Spleen (tissue), 11 donors: ENCODE measurements around the gene LRRC4C. TPM values are rescaled to one million over a fixed set of nuclear protein-coding genes. Genes with fewer than 3 reads are reported as not detected.

Experiments used
- DNase-seq: peaks from one replicate; pipeline ENCODE4 v3.0.0-alpha.2; 2020
- H3K27ac ChIP-seq, 8 donors: fragments of 200-600 bp; sonication (generic) in 7 of 8; 1 replicate in 4 of 8; 2 replicates in 4 of 8; pipeline versions ENCODE4 v1.5.0 to v1.8.0; 2016 to 2021; ENCODE audit warnings: inconsistent platforms in 4 of 8, mild to moderate bottlenecking in 4 of 8, moderate library complexity in 1 of 8
- H3K27me3 ChIP-seq, 7 donors: fragments of 200-600 bp; sonication (generic) in 6 of 7; replicated peaks in 1 of 7; 1 replicate in 4 of 7; 2 replicates in 3 of 7; pipeline versions ENCODE4 v1.5.0 to v1.8.0; 2016 to 2021; ENCODE audit warnings: inconsistent platforms in 3 of 7, mild to moderate bottlenecking in 1 of 7
- H3K36me3 ChIP-seq, 6 donors: fragments of 200-600 bp; sonication (generic) in 5 of 6; 1 replicate in 4 of 6; 2 replicates in 2 of 6; pipeline versions ENCODE4 v1.5.0 to v1.8.0; 2016 to 2021; ENCODE audit warnings: inconsistent platforms in 2 of 6
- H3K4me1 ChIP-seq, 6 donors: fragments of 200-600 bp; sonication (generic) in 5 of 6; 1 replicate in 3 of 6; 2 replicates in 3 of 6; pipeline versions ENCODE4 v1.5.0 to v1.8.0; 2016 to 2021; ENCODE audit warnings: inconsistent platforms in 3 of 6
- H3K4me3 ChIP-seq, 8 donors: fragments of 200-600 bp; sonication (generic) in 7 of 8; 1 replicate in 4 of 8; 2 replicates in 4 of 8; pipeline versions ENCODE4 v1.5.0 to v1.8.0; 2016 to 2021; ENCODE audit warnings: inconsistent platforms in 4 of 8, mild to moderate bottlenecking in 4 of 8, moderate library complexity in 2 of 8
- H3K9me3 ChIP-seq, 8 donors: fragments of 200-600 bp; sonication (generic) in 7 of 8; 1 replicate in 4 of 8; 2 replicates in 4 of 8; pipeline versions ENCODE4 v1.5.0 to v1.8.0; 2016 to 2021; ENCODE audit warnings: inconsistent platforms in 4 of 8
- POLR2A ChIP-seq, 3 donors: fragments of 450-650 bp; IDR thresholded peaks; one replicate each; pipeline ENCODE4 v1.5.1; 2017; ENCODE audit warnings: antibody characterized with exemption in 3 of 3, mild to moderate bottlenecking in 1 of 3
- POLR2AphosphoS5 ChIP-seq, 3 donors: sonication (generic); formaldehyde crosslinking; IDR thresholded peaks; one replicate each; pipeline ENCODE4 v1.5.1; 2017; ENCODE audit warnings: antibody characterized with exemption in 3 of 3
- WGBS, 5 donors: extraction: QIAGEN DNeasy Blood & Tissue Kit in 3 of 5; methylation state at CpG; one replicate each; pipeline versions ENCODE4 v1.1.5 to v1.1.7; 2013 to 2018; 5-methylcytosine and 5-hydroxymethylcytosine counted together
- intact Hi-C: fragments of 100-400 bp; cut with DNase I; formaldehyde crosslinking; loops from one replicate; pipeline ENCODE4 v1.15.0; 2023; ENCODE audit warnings: low total_unique reads
- polyA plus RNA-seq, 3 donors: library from polyadenylated mRNA; stranded (reverse); fragments of 200-250 nt; gene quantifications; one replicate each; pipeline ENCODE4 v1.2.1, GENCODE V29; 2013
- total RNA-seq, 7 donors: library from RNA; depleted of rRNA in 3 of 7; stranded (reverse); fragments of >200 nt in 3 of 7; fragmentation: NEBNext Ultra II Directional in 4 of 7; extraction: Animal tissue kit (Norgen Biotek cat#: 25700) in 4 of 7; gene quantifications; one replicate each; pipeline versions ENCODE4 v1.1.0 to v1.2.1, GENCODE V29; 2016 to 2021
- TF ChIP-seq, protein P1 (sequence below), 11 experiments: fragments of 200-600 bp in 7 of 11; fragments of 450-650 bp in 4 of 11; sonication (generic) in 4 of 11; IDR thresholded peaks in 8 of 11; conservative IDR thresholded peaks in 3 of 11; 1 replicate in 7 of 11; 2 replicates in 4 of 11; pipeline versions ENCODE4 v1.4.0 to v1.8.0; 2016 to 2021; ENCODE audit warnings: antibody characterized with exemption in 11 of 11, inconsistent platforms in 4 of 11, mild to moderate bottlenecking in 1 of 11
- donor health status: healthy with polysubstance abuse.
- donor health status: DM: no; HTN: no; CAD: no; lungs with moderate emphysema.
- donor health status: DM: no; HTN: no; CAD: no.
- donor health status: Bipolar disorder and iron deficiency.
- donor health status: healthy.
- donor health status: DM: no; HTN: no; CAD: no.
- donor health status: DM: yes; HTN: yes; CAD: no.

Gene LRRC4C
- total and polyA plus RNA-seq, 10 donors = 0.15 to 8.9 (median 1.9) TPM

DNA sequence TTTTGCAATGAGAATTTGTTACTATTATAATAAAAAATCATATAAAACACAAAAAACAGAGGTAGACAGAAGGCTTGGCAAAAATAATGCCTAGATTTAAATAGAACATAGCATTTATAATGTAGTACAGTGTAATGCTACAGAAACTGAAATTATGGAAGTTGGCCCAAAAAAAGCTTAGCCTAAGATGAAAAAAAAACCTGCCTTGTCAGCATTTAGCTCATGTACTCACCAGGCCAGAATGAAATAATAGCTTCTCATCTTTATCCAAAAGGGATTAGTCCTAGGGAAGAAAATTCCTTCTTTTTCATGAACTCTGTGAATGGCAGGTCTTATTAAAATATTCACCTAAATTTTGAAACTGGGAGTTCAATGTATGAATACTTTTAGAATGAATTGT is 951.1 kb downstream of the LRRC4C start:
- no peaks in the 10 kb centered on the region for H3K36me3 ChIP-seq
- H3K4me1 ChIP-seq = no peaks in the 10 kb centered on the region
- intact Hi-C loops = no loop called here
- no peaks in the 10 kb centered on the region for H3K27me3 ChIP-seq
- no peak overlapping the region for H3K4me3 ChIP-seq
- no peak overlapping the region for H3K27ac ChIP-seq
- no peak for DNase-seq
- H3K9me3 ChIP-seq = peaks cover 0 to 22% (median 7%) of the 10 kb centered on the region in 8 donors
- TF ChIP-seq POLR2A (IDR thresholded peaks at IDR 0.05) (no peak), POLR2AphosphoS5 (IDR thresholded peaks at IDR 0.05) (no peak)
- TF ChIP-seq, protein P1, sequence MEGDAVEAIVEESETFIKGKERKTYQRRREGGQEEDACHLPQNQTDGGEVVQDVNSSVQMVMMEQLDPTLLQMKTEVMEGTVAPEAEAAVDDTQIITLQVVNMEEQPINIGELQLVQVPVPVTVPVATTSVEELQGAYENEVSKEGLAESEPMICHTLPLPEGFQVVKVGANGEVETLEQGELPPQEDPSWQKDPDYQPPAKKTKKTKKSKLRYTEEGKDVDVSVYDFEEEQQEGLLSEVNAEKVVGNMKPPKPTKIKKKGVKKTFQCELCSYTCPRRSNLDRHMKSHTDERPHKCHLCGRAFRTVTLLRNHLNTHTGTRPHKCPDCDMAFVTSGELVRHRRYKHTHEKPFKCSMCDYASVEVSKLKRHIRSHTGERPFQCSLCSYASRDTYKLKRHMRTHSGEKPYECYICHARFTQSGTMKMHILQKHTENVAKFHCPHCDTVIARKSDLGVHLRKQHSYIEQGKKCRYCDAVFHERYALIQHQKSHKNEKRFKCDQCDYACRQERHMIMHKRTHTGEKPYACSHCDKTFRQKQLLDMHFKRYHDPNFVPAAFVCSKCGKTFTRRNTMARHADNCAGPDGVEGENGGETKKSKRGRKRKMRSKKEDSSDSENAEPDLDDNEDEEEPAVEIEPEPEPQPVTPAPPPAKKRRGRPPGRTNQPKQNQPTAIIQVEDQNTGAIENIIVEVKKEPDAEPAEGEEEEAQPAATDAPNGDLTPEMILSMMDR (IDR thresholded peaks at IDR 0.05 in 8 of 11, conservative IDR thresholded peaks at IDR 0.05 in 3 of 11) = no peak

DNA sequence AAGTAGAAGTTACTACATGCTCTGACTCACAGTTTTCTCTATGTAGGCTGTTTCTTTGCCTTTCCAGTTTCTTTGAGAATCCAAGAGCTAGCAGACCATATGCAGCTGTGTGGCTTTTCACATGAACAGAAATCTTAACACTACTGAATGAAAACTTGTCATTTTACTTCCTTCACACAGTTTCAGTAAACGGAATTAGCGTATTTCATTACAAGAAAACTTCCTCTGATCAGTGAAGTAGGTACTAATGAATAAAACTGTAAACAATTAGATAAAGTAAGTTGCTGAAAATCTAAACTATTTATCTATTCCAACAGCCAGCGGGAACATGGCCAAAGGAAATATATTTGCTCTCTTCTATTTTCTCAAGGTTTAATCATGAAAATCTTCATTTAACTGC is 953.2 kb downstream of the LRRC4C start:
- H3K27ac ChIP-seq = no peak overlapping the region
- no peak for TF ChIP-seq POLR2A (IDR thresholded peaks at IDR 0.05)
- TF ChIP-seq, protein P1 (IDR thresholded peaks at IDR 0.05 in 8 of 11, conservative IDR thresholded peaks at IDR 0.05 in 3 of 11) = no peak
- TF ChIP-seq POLR2AphosphoS5 (IDR thresholded peaks at IDR 0.05) = no peak
- WGBS, 5 donors = 83 to 89% (median 87%) methylated on average over 3 of the region's 3 CpGs
- H3K4me3 ChIP-seq = no peak overlapping the region
- H3K27me3 ChIP-seq = no peaks in the 10 kb centered on the region
- H3K4me1 ChIP-seq = no peaks in the 10 kb centered on the region
- no peaks in the 10 kb centered on the region for H3K36me3 ChIP-seq
- H3K9me3 ChIP-seq = peaks cover 0 to 35% (median 18%) of the 10 kb centered on the region in 8 donors
- no peak for DNase-seq
- intact Hi-C loops = no loop called here

DNA sequence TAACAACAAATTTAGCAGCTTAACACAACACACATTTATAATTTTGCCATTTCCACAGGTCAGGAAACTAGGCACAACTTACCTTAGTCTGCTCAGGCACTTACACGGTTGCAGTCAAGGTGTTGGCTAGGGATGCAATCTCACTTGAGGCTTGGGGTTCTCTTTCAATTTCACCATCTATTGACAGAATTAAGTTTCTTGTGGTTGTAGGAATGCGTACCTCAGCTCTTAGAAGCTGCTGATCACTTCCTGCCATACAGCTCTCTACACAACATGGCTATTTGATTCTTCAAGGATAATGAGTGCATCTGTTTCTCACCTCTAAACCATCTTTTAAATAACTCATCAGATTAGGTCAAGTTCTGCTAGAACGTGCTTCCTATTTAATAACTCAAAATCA is 968.1 kb downstream of the LRRC4C start:
- H3K27ac ChIP-seq = no peak overlapping the region
- H3K9me3 ChIP-seq = peaks cover 0 to 5% (median 0%) of the 10 kb centered on the region in 8 donors
- H3K4me3 ChIP-seq = no peak overlapping the region
- intact Hi-C loops = no loop called here
- TF ChIP-seq POLR2AphosphoS5 (IDR thresholded peaks at IDR 0.05) (no peak), POLR2A (IDR thresholded peaks at IDR 0.05) (no peak)
- TF ChIP-seq, protein P1 (IDR thresholded peaks at IDR 0.05 in 8 of 11, conservative IDR thresholded peaks at IDR 0.05 in 3 of 11) = no peak
- WGBS, 5 donors = 69 to 78% (median 75%) methylated on average over 3 of the region's 3 CpGs
- no peaks in the 10 kb centered on the region for H3K4me1 ChIP-seq
- no peaks in the 10 kb centered on the region for H3K27me3 ChIP-seq
- no peak for DNase-seq
- H3K36me3 ChIP-seq = no peaks in the 10 kb centered on the region

DNA sequence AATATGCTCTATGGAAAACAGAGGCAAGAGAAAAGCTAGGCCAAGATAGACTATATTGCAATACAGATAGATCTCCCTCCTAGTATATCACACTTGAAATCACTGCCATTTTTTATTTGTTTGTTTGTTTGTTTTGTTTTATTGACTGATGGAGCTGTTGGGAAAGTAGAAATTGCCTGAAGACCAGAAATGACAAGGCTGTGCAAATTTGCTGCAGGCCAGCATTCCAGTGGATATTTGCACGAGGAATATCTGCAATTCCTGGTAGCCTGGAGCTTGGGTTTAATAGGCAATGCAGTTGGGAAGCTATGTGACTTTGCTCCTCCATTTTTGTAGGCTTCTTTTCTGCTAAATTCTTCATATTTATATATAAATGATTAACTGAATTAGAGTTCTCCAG is 991.7 kb downstream of the LRRC4C start:
- H3K4me3 ChIP-seq = no peak overlapping the region

More for the DNA sequence above, 991.7 kb downstream of the LRRC4C start:
- TF ChIP-seq, protein P1 (IDR thresholded peaks at IDR 0.05 in 8 of 11, conservative IDR thresholded peaks at IDR 0.05 in 3 of 11) = no peak
- TF ChIP-seq POLR2A (IDR thresholded peaks at IDR 0.05) (no peak), POLR2AphosphoS5 (IDR thresholded peaks at IDR 0.05) (no peak)
- intact Hi-C loops = no loop called here
- H3K36me3 ChIP-seq = no peaks in the 10 kb centered on the region
- WGBS, 5 donors = 45 to 51% (median 48%) methylated on average over 1 of the region's 1 CpG
- H3K27me3 ChIP-seq = no peaks in the 10 kb centered on the region
- DNase-seq = no peak
- no peak overlapping the region for H3K27ac ChIP-seq
- peaks cover 0 to 21% (median 2%) of the 10 kb centered on the region in 8 donors for H3K9me3 ChIP-seq
- no peaks in the 10 kb centered on the region for H3K4me1 ChIP-seq
